HepG2 (cell line): ENCODE data around the gene MYO1E. TPM values are rescaled to one million over a fixed set of nuclear protein-coding genes. Genes with fewer than 3 reads are reported as not detected.

Experiments
- ATF1 ChIP-seq: IDR thresholded peaks from 2 replicates; pipeline ENCODE4 v1.6.1; 2016; ENCODE audit warnings: mild to moderate bottlenecking, control low read depth
- BCL6 ChIP-seq: IDR thresholded peaks from 2 replicates; pipeline ENCODE4 v1.6.1; 2016; ENCODE audit warnings: missing genetic modification reagents, missing compliant biosample characterization
- DPF2 ChIP-seq: sonication (generic); formaldehyde crosslinking; IDR thresholded peaks from 2 replicates; pipeline ENCODE4 v1.4.0; 2020; ENCODE audit warnings: mild to moderate bottlenecking, low read depth, missing genetic modification reagents, borderline replicate concordance
- ETS1 ChIP-seq: sonication (generic); formaldehyde crosslinking; IDR thresholded peaks from 2 replicates; pipeline ENCODE4 v1.4.0; 2020; ENCODE audit warnings: missing genetic modification reagents
- FOSL1 ChIP-seq: sonication (generic); formaldehyde crosslinking; IDR thresholded peaks from 2 replicates; pipeline ENCODE4 v1.9.0; 2021; ENCODE audit warnings: missing genetic modification reagents, borderline replicate concordance
- FOXO1 ChIP-seq: sonication (generic); formaldehyde crosslinking; IDR thresholded peaks from 2 replicates; pipeline ENCODE4 v1.4.0; 2020; ENCODE audit warnings: missing genetic modification reagents
- GATAD2A ChIP-seq: IDR thresholded peaks from 2 replicates; pipeline ENCODE4 v1.6.1; 2016
- HDAC2 ChIP-seq: sonication (generic); formaldehyde crosslinking; IDR thresholded peaks from 2 replicates; pipeline ENCODE4 v1.4.0; 2020; ENCODE audit warnings: missing genetic modification reagents
- HES4 ChIP-seq: sonication (generic); formaldehyde crosslinking; IDR thresholded peaks from 2 replicates; pipeline ENCODE4 v1.9.0; 2021; ENCODE audit warnings: mild to moderate bottlenecking, missing genetic modification reagents, borderline replicate concordance
- HHEX ChIP-seq: IDR thresholded peaks from 2 replicates; pipeline ENCODE4 v1.6.1; 2016; ENCODE audit warnings: control low read depth
- PITX1 ChIP-seq: sonication (generic); formaldehyde crosslinking; IDR thresholded peaks from 2 replicates; pipeline ENCODE4 v1.5.1; 2020; ENCODE audit warnings: mild to moderate bottlenecking, missing genetic modification reagents
- RARA ChIP-seq: IDR thresholded peaks from 2 replicates; pipeline ENCODE4 v1.6.1; 2016; ENCODE audit warnings: missing genetic modification reagents, missing compliant biosample characterization
- STAG1 ChIP-seq: sonication (generic); formaldehyde crosslinking; IDR thresholded peaks from 2 replicates; pipeline ENCODE4 v1.4.0; 2020; ENCODE audit warnings: missing genetic modification reagents
- TCF7 ChIP-seq: sonication (generic); IDR thresholded peaks from 2 replicates; pipeline ENCODE4 v1.6.1; 2016; ENCODE audit warnings: antibody characterized with exemption, low read depth
- ZBTB2 ChIP-seq: sonication (generic); formaldehyde crosslinking; IDR thresholded peaks from 2 replicates; pipeline ENCODE4 v1.8.0; 2022; ENCODE audit warnings: low read depth, missing genetic modification reagents
- ZMYM2 ChIP-seq: sonication (generic); formaldehyde crosslinking; IDR thresholded peaks from 2 replicates; pipeline ENCODE4 v1.8.0; 2022; ENCODE audit warnings: mild to moderate bottlenecking, missing genetic modification reagents
- ZNF121 ChIP-seq: sonication (generic); formaldehyde crosslinking; IDR thresholded peaks from 2 replicates; pipeline ENCODE4 v1.5.0; 2020; ENCODE audit warnings: mild to moderate bottlenecking, missing genetic modification reagents
- ZNF619 ChIP-seq: sonication (generic); formaldehyde crosslinking; IDR thresholded peaks from 2 replicates; pipeline ENCODE4 v1.4.0; 2020; ENCODE audit warnings: mild to moderate bottlenecking, missing genetic modification reagents
- polyA plus RNA-seq, 8 experiments: library from polyadenylated mRNA; depleted of rRNA in 3 of 8; stranded (reverse) in 7 of 8; unstranded in 1 of 8; fragments of >200 nt; fragmentation: Illumina TruSeq in 4 of 8; extraction: Trizol in 4 of 8; gene quantifications; 2 replicates each; pipeline versions ENCODE4 v1.2.1 to v1.2.3, GENCODE V29; 2011 to 2016; ENCODE audit warnings: low read depth in 4 of 8, missing spikeins in 1 of 8, mixed read lengths in 1 of 8; ENCODE audit not compliant: insufficient read depth in 1 of 8
- total RNA-seq, 5 experiments: library from RNA; depleted of rRNA; stranded (reverse); fragments of >200 nt; fragmentation: Illumina TruSeq; extraction: Trizol; gene quantifications; 2 replicates each; pipeline ENCODE4 v1.2.3, GENCODE V29; 2016; ENCODE audit warnings: low read depth in 1 of 5
- TF ChIP-seq, protein P1 (sequence below): sonication (generic); formaldehyde crosslinking; IDR thresholded peaks from 2 replicates; pipeline ENCODE4 v1.4.0; 2020; ENCODE audit warnings: mild to moderate bottlenecking, missing genetic modification reagents, borderline replicate concordance
- TF ChIP-seq, protein P2 (sequence below): sonication (generic); formaldehyde crosslinking; conservative IDR thresholded peaks from 2 replicates; pipeline ENCODE4 v1.8.1; 2023; ENCODE audit warnings: missing genetic modification reagents
- TF ChIP-seq, protein P3 (sequence below): sonication (generic); formaldehyde crosslinking; IDR thresholded peaks from 2 replicates; pipeline ENCODE4 v1.8.0; 2022; ENCODE audit warnings: missing genetic modification reagents, mild to moderate bottlenecking, moderate library complexity, borderline replicate concordance

The MYO1E gene
- total and polyA plus RNA-seq, 2 of the 13 experiments (the other 11 are each of a cell fraction or from before 2014, with no cell fraction given): 15.7 to 25.1 TPM

- TF ChIP-seq ATF1 (0 out of 2 replicates have a peak, but pooled peaks have one; percentile 25), HHEX (no peak), ZMYM2 (CRISPR knock-in tag) (no peak), ETS1 (CRISPR knock-in tag) (no peak), ZNF121 (CRISPR knock-in tag) (no peak), HDAC2 (peak; percentile 59; the same call in 1 of the 2 replicates), RARA (CRISPR knock-in tag) (peak; percentile 91), BCL6 (peak; percentile 66), STAG1 (peak; percentile 13; the same call in 1 of the 2 replicates), PITX1 (CRISPR knock-in tag) (peak; percentile 88), TCF7 (peak; percentile 39; the same call in 1 of the 2 replicates), GATAD2A (CRISPR knock-in tag) (peak; percentile 83), DPF2 (peak; percentile 81), ZBTB2 (no peak), FOSL1 (CRISPR knock-in tag) (no peak), FOXO1 (CRISPR knock-in tag) (no peak), HES4 (CRISPR knock-in tag) (no peak), ZNF619 (no peak)
- TF ChIP-seq, protein P1, sequence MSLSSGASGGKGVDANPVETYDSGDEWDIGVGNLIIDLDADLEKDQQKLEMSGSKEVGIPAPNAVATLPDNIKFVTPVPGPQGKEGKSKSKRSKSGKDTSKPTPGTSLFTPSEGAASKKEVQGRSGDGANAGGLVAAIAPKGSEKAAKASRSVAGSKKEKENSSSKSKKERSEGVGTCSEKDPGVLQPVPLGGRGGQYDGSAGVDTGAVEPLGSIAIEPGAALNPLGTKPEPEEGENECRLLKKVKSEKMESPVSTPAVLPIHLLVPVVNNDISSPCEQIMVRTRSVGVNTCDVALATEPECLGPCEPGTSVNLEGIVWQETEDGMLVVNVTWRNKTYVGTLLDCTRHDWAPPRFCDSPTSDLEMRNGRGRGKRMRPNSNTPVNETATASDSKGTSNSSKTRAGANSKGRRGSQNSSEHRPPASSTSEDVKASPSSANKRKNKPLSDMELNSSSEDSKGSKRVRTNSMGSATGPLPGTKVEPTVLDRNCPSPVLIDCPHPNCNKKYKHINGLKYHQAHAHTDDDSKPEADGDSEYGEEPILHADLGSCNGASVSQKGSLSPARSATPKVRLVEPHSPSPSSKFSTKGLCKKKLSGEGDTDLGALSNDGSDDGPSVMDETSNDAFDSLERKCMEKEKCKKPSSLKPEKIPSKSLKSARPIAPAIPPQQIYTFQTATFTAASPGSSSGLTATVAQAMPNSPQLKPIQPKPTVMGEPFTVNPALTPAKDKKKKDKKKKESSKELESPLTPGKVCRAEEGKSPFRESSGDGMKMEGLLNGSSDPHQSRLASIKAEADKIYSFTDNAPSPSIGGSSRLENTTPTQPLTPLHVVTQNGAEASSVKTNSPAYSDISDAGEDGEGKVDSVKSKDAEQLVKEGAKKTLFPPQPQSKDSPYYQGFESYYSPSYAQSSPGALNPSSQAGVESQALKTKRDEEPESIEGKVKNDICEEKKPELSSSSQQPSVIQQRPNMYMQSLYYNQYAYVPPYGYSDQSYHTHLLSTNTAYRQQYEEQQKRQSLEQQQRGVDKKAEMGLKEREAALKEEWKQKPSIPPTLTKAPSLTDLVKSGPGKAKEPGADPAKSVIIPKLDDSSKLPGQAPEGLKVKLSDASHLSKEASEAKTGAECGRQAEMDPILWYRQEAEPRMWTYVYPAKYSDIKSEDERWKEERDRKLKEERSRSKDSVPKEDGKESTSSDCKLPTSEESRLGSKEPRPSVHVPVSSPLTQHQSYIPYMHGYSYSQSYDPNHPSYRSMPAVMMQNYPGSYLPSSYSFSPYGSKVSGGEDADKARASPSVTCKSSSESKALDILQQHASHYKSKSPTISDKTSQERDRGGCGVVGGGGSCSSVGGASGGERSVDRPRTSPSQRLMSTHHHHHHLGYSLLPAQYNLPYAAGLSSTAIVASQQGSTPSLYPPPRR (CRISPR knock-in tag): peak; percentile 58; the same call in 1 of the 2 replicates
- TF ChIP-seq, protein P2, sequence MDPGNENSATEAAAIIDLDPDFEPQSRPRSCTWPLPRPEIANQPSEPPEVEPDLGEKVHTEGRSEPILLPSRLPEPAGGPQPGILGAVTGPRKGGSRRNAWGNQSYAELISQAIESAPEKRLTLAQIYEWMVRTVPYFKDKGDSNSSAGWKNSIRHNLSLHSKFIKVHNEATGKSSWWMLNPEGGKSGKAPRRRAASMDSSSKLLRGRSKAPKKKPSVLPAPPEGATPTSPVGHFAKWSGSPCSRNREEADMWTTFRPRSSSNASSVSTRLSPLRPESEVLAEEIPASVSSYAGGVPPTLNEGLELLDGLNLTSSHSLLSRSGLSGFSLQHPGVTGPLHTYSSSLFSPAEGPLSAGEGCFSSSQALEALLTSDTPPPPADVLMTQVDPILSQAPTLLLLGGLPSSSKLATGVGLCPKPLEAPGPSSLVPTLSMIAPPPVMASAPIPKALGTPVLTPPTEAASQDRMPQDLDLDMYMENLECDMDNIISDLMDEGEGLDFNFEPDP (CRISPR knock-in tag): no peak
- TF ChIP-seq, protein P3, sequence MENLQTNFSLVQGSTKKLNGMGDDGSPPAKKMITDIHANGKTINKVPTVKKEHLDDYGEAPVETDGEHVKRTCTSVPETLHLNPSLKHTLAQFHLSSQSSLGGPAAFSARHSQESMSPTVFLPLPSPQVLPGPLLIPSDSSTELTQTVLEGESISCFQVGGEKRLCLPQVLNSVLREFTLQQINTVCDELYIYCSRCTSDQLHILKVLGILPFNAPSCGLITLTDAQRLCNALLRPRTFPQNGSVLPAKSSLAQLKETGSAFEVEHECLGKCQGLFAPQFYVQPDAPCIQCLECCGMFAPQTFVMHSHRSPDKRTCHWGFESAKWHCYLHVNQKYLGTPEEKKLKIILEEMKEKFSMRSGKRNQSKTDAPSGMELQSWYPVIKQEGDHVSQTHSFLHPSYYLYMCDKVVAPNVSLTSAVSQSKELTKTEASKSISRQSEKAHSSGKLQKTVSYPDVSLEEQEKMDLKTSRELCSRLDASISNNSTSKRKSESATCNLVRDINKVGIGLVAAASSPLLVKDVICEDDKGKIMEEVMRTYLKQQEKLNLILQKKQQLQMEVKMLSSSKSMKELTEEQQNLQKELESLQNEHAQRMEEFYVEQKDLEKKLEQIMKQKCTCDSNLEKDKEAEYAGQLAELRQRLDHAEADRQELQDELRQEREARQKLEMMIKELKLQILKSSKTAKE (CRISPR knock-in tag): no peak
Observed at GRCh38 chr15:59281699-59282098, 91.0 kb downstream of the MYO1E start (continued).
